Right lobe of liver (tissue), 6 donors: ENCODE results near the gene ILF3. TPM values are rescaled to one million over a fixed set of nuclear protein-coding genes. Genes with fewer than 3 reads are reported as not detected.

ENCODE experiments used
- ATAC-seq, 4 donors: fragments of 200-7000 bp; cut with Tn5 transposase; one replicate each; pipeline ENCODE4 v1.9.1; 2020; ENCODE audit warnings: mild to moderate bottlenecking in 4 of 4, moderate library complexity in 4 of 4
- DNase-seq, 3 donors: peaks; one replicate each; pipeline ENCODE4 v3.0.0-alpha.2; 2020
- H3K27ac ChIP-seq, 3 donors: fragments of 200-600 bp; one replicate each; pipeline ENCODE4 v1.8.0; 2022
- H3K27me3 ChIP-seq, 2 donors: fragments of 200-600 bp; one replicate each; pipeline ENCODE4 v1.8.0; 2022
- H3K36me3 ChIP-seq, 4 donors: fragments of 200-600 bp; sonication (generic) in 1 of 4; one replicate each; pipeline versions ENCODE4 v1.5.1 to v1.8.0; 2017 to 2022; ENCODE audit warnings: control low read depth in 1 of 4
- H3K4me1 ChIP-seq, 4 donors: fragments of 200-600 bp; sonication (generic) in 1 of 4; one replicate each; pipeline versions ENCODE4 v1.5.1 to v1.8.0; 2017 to 2022; ENCODE audit warnings: control low read depth in 1 of 4
- H3K4me3 ChIP-seq, 3 donors: fragments of 200-600 bp; one replicate each; pipeline ENCODE4 v1.8.0; 2022
- H3K9me3 ChIP-seq, 4 donors: fragments of 200-600 bp; sonication (generic) in 1 of 4; one replicate each; pipeline versions ENCODE4 v1.5.1 to v1.8.0; 2017 to 2022; ENCODE audit warnings: control low read depth in 1 of 4
- CTCF ChIP-seq, 4 donors: fragments of 200-600 bp in 3 of 4; fragments of 450-650 bp in 1 of 4; IDR thresholded peaks; one replicate each; pipeline versions ENCODE4 v1.5.1 to v1.8.0; 2016 to 2022; ENCODE audit warnings: antibody characterized with exemption in 4 of 4, mild to moderate bottlenecking in 2 of 4
- POLR2A ChIP-seq: fragments of 450-650 bp; IDR thresholded peaks from one replicate; pipeline ENCODE4 v1.6.1; 2017; ENCODE audit warnings: antibody characterized with exemption, mild to moderate bottlenecking
- WGBS: methylation state at CpG from one replicate; pipeline ENCODE4 v1.1.6; 2018; ENCODE audit warnings: low coverage, low lambda C conversion rate; ENCODE audit not compliant: insufficient coverage; ENCODE audit errors: missing lambda C conversion rate; 5-methylcytosine and 5-hydroxymethylcytosine counted together
- intact Hi-C, 2 donors: fragments of 100-400 bp; cut with DNase I; formaldehyde crosslinking; loops; one replicate each; pipeline versions ENCODE4 v1.11.2 to v1.14.1; 2022
- total RNA-seq, 6 experiments: library from RNA; depleted of rRNA in 2 of 6; stranded (reverse); fragments of >200 nt in 2 of 6; fragmentation: NEBNext Ultra II Directional in 3 of 6; extraction: Animal tissue kit (Norgen Biotek cat#: 25700) in 3 of 6; gene quantifications; one replicate each; pipeline versions ENCODE4 v1.1.0 to v1.2.4, GENCODE V29; 2016 to 2023
- donor health status: DM: no; HTN: yes; CAD: no.
- donor health status: DM: no; HTN: no; CAD: no.
- donor health status: DM: no; HTN: no; CAD: no.
- donor health status: DM: no; HTN: yes; CAD: no.
- donor health status: DM: no; HTN: yes; CAD: no.

The ILF3 gene
- total RNA-seq, 6 experiments from 2014 or later: 40.0 to 82.3 (median 54.8) TPM

- H3K36me3 ChIP-seq: no peaks in the 10 kb centered on the region
- 21% methylated on average over 12 of the region's 12 CpGs for WGBS
- H3K4me1 ChIP-seq: peaks cover 0 to 17% (median 4%) of the 10 kb centered on the region in 4 donors
- intact Hi-C loops: loop anchor here (5.0 to 10.0 kb wide), 2 partner anchors 48 to 55 kb away; no protein-coding TSS in a partner anchor
- DNase-seq (no peak), ATAC-seq (no peak)
- H3K4me3 ChIP-seq: peak overlapping the region in 2 of 3 donors; percentile 14 to 31
- no peaks in the 10 kb centered on the region for H3K9me3 ChIP-seq
- TF ChIP-seq CTCF (IDR thresholded peaks at IDR 0.05): no peak
- TF ChIP-seq POLR2A: no peak
- H3K27ac ChIP-seq: peak overlapping the region in 1 of 3 donors; percentile 51
- no peaks in the 10 kb centered on the region for H3K27me3 ChIP-seq
Measured at GRCh38 chr19:10717054-10717355, 62.9 kb downstream of the ILF3 start.

GRCh38 chr19:10717356-10718204 is 63.4 kb downstream of the ILF3 start, which contains the start of gene DNM2:
DNM2 (plus strand) TSS chr19:10718079; CDS start chr19:10718243, 164 bp downstream.
- Histone ChIP-seq H3K27me3 (no peaks in the 10 kb centered on the region), H3K27ac (peak within 1 kb of the TSS; percentile 72 to 95 (median 87)), H3K9me3 (no peaks in the 10 kb centered on the region), H3K4me3 (peak within 1 kb of the TSS; percentile 90 to 100 (median 99)), H3K4me1 (peaks cover 0 to 17% (median 4%) of the 10 kb centered on the region in 4 donors), H3K36me3 (no peaks in the 10 kb centered on the region)
- intact Hi-C loops: loop anchor here (5.0 to 10.0 kb wide), 2 partner anchors 47 to 55 kb away; no protein-coding TSS in a partner anchor
- 3% methylated on average over 15 of the region's 57 CpGs for WGBS
- DNase-seq: peak; percentile 98 to 99 (median 99)
- peak; percentile 88 to 95 (median 90) for ATAC-seq
- TF ChIP-seq POLR2A (peak; percentile 82), CTCF (IDR thresholded peaks at IDR 0.05) (peak; percentile 86 to 92 (median 90))

GRCh38 chr19:10718205-10719196 is 64.4 kb downstream of the ILF3 start:
- Histone ChIP-seq H3K27ac (peak overlapping the region; percentile 72 to 95 (median 87)), H3K36me3 (no peaks in the 10 kb centered on the region), H3K4me3 (peak overlapping the region; percentile 90 to 100 (median 99)), H3K9me3 (no peaks in the 10 kb centered on the region), H3K4me1 (peaks cover 0 to 17% (median 4%) of the 10 kb centered on the region in 4 donors), H3K27me3 (no peaks in the 10 kb centered on the region)
- peak in 3 of 4 donors; percentile 3 to 31 (median 9) for ATAC-seq
- no peak for TF ChIP-seq CTCF (IDR thresholded peaks at IDR 0.05)
- peak; percentile 56 to 68 (median 63) for DNase-seq
- intact Hi-C loops: loop anchor here (5.0 to 10.0 kb wide), 2 partner anchors 46 to 54 kb away; no protein-coding TSS in a partner anchor
- 4% methylated on average over 8 of the region's 70 CpGs for whole genome bisulfite sequencing

GRCh38 chr19:10719466-10719961 is 65.4 kb downstream of the ILF3 start:
- intact Hi-C loops: loop anchor here (5.0 to 10.0 kb wide), 2 partner anchors 45 to 53 kb away; no protein-coding TSS in a partner anchor
- ATAC-seq (no peak), DNase-seq (no peak)
- Histone ChIP-seq H3K36me3 (no peaks in the 10 kb centered on the region), H3K4me1 (peaks cover 0 to 17% (median 4%) of the 10 kb centered on the region in 4 donors), H3K9me3 (no peaks in the 10 kb centered on the region), H3K27me3 (no peaks in the 10 kb centered on the region), H3K4me3 (peak overlapping the region; percentile 90 to 100 (median 99)), H3K27ac (peak overlapping the region; percentile 15 to 95 (median 87))
- no peak for TF ChIP-seq CTCF (IDR thresholded peaks at IDR 0.05)
- TF ChIP-seq POLR2A: no peak
- WGBS: 13% methylated on average over 4 of the region's 5 CpGs
